Right atrium auricular region (tissue), 2 donors: ENCODE data around the gene CDR2L. TPM values are rescaled to one million over a fixed set of nuclear protein-coding genes. Genes with fewer than 3 reads are reported as not detected.
"Not testable (repeated sequence)": the region's sequence is repeated elsewhere in the genome, so short reads cannot be mapped to it uniquely, and the experiment has no call there.

ENCODE experiments used
- DNase-seq: peaks from one replicate; pipeline ENCODE4 v3.0.0-alpha.2; 2019; ENCODE audit warnings: low spot score
- H3K27ac ChIP-seq, 2 donors: fragments of 200-600 bp; sonication (generic); 1 replicate in 1 of 2; 2 replicates in 1 of 2; pipeline ENCODE4 v1.5.1; 2016 to 2019
- H3K27me3 ChIP-seq, 2 donors: fragments of 200-600 bp; sonication (generic); one replicate each; pipeline versions ENCODE4 v1.5.1 to v1.6.0; 2017 to 2019
- H3K36me3 ChIP-seq: fragments of 200-600 bp; sonication (generic); one replicate; pipeline ENCODE4 v1.5.1; 2016
- H3K4me1 ChIP-seq, 2 donors: fragments of 200-600 bp; sonication (generic); one replicate each; pipeline versions ENCODE4 v1.5.1 to v1.6.0; 2017 to 2019
- H3K4me3 ChIP-seq, 2 donors: fragments of 200-600 bp; sonication (generic); 1 replicate in 1 of 2; 2 replicates in 1 of 2; pipeline ENCODE4 v1.5.1; 2017 to 2019; ENCODE audit warnings: mild to moderate bottlenecking in 1 of 2, moderate library complexity in 1 of 2
- H3K9me3 ChIP-seq, 2 donors: fragments of 200-600 bp; sonication (generic); one replicate each; pipeline ENCODE4 v1.5.1; 2019
- total RNA-seq, 2 donors: library from RNA; depleted of rRNA; stranded (reverse); fragments of >200 nt; gene quantifications; one replicate each; pipeline ENCODE4 v1.1.0, GENCODE V29; 2016
- TF ChIP-seq, protein P1 (sequence below), 2 donors: fragments of 200-600 bp; sonication (generic); IDR thresholded peaks; one replicate each; pipeline ENCODE4 v1.5.1; 2019; ENCODE audit warnings: antibody characterized with exemption in 2 of 2

The CDR2L gene
- total RNA-seq, 2 donors from 2014 or later, result 13.6 to 28.8 TPM

- Histone ChIP-seq H3K36me3 (peaks cover 44% of the 10 kb centered on the region), H3K27me3 (no peaks in the 10 kb centered on the region), H3K4me3 (no peak overlapping the region), H3K4me1 (peaks cover 0 to 13% of the 10 kb centered on the region in 2 donors), H3K9me3 (no peaks in the 10 kb centered on the region), H3K27ac (no peak overlapping the region)
- DNase-seq, result no peak
- TF ChIP-seq, protein P1, sequence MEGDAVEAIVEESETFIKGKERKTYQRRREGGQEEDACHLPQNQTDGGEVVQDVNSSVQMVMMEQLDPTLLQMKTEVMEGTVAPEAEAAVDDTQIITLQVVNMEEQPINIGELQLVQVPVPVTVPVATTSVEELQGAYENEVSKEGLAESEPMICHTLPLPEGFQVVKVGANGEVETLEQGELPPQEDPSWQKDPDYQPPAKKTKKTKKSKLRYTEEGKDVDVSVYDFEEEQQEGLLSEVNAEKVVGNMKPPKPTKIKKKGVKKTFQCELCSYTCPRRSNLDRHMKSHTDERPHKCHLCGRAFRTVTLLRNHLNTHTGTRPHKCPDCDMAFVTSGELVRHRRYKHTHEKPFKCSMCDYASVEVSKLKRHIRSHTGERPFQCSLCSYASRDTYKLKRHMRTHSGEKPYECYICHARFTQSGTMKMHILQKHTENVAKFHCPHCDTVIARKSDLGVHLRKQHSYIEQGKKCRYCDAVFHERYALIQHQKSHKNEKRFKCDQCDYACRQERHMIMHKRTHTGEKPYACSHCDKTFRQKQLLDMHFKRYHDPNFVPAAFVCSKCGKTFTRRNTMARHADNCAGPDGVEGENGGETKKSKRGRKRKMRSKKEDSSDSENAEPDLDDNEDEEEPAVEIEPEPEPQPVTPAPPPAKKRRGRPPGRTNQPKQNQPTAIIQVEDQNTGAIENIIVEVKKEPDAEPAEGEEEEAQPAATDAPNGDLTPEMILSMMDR (IDR thresholded peaks at IDR 0.05), result no peak
Measured at GRCh38 chr17:75041656-75042280, 54.3 kb downstream of the CDR2L start.

- not testable (repeated sequence) for H3K27ac ChIP-seq, DNase-seq
- H3K36me3 ChIP-seq, result peaks cover 36% of the 10 kb centered on the region
Measured at GRCh38 chr17:75043789-75044188, 56.4 kb downstream of the CDR2L start.

GRCh38 chr17:75044716-75045115, 57.3 kb downstream of the CDR2L start:
- TF ChIP-seq, protein P1 (IDR thresholded peaks at IDR 0.05), result no peak
- peaks cover 0 to 34% of the 10 kb centered on the region in 2 donors for H3K4me1 ChIP-seq
- no peak overlapping the region for H3K27ac ChIP-seq
- H3K27me3 ChIP-seq, result no peaks in the 10 kb centered on the region
- DNase-seq, result no peak
- H3K4me3 ChIP-seq, result no peak overlapping the region
- peaks cover 28% of the 10 kb centered on the region for H3K36me3 ChIP-seq
- H3K9me3 ChIP-seq, result no peaks in the 10 kb centered on the region

More at GRCh38 chr17:75043789-75044188, 56.4 kb downstream of the CDR2L start:
- peaks cover 0 to 25% of the 10 kb centered on the region in 2 donors for H3K4me1 ChIP-seq
- H3K4me3 ChIP-seq, H3K9me3 ChIP-seq, H3K27me3 ChIP-seq: not testable (repeated sequence)

- peak overlapping the region; percentile 97 to 100 for H3K27ac ChIP-seq
- H3K27me3 ChIP-seq, DNase-seq, H3K9me3 ChIP-seq: not testable (repeated sequence)
- peaks cover 25% of the 10 kb centered on the region for H3K36me3 ChIP-seq
- peaks cover 0 to 34% of the 10 kb centered on the region in 2 donors for H3K4me1 ChIP-seq
- peak overlapping the region; percentile 88 to 100 for H3K4me3 ChIP-seq
Measured at GRCh38 chr17:75045946-75046406, 58.5 kb downstream of the CDR2L start.

DNA sequence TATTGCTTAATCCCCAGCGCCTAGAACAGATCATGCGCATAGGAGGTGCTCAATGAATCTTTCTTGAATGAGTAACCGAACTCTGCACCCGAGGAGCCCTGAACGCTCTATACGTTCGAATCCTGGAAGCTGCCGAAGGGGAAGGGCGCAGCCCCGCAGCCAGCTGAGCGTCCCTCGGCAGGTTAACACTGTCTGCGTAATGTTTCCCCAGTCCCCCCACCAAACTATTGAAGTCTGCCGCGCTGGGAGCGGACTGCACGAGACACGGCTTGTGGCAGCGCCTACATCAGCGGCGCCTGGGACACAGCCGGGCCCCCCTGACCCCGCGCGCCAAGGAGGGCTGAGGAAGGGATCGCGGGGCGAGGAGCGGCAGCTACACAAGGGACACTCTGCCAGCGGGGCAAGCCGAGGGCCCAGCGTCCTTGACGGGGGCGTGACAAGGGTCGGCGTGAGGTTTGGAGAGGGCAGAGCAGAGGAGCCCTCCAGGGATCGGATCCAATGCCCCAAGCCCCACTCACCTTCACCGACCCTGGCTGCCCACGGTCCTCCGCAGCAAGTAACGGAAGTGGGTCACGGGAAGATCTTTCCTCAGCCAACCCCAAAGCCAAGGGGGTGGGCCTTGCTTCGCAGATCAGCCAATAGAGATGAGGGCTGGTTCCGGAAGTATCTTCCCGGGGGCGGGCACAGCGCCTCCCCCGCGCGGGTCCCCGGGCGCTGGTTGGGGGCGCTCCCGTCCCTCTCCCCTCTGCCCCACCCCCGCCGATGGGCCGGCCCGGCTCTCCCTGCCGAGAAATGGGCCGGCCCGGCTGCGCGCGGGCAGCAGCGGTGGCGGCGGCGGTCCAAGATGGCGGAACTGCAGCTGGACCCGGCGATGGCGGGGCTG, 59.2 kb downstream of the CDR2L start, which contains the start of the genes ATP5PD and KCTD2:
Gene ATP5PD (minus strand): TSS at position 563 of the 883 bp plus-strand sequence. CDS start 4,319 bp downstream, outside the sequence.
Gene KCTD2 (plus strand): TSS at position 819 of the 883 bp plus-strand sequence. CDS start 26 bp downstream, at position 845.
- Histone ChIP-seq H3K4me3 (peak within 1 kb of the TSS; percentile 88 to 100), H3K9me3 (no peaks in the 10 kb centered on the region), H3K27ac (peak within 1 kb of the TSS; percentile 97 to 100), H3K4me1 (peaks cover 0 to 34% of the 10 kb centered on the region in 2 donors), H3K27me3 (no peaks in the 10 kb centered on the region), H3K36me3 (peaks cover 19% of the 10 kb centered on the region)
- TF ChIP-seq, protein P1 (IDR thresholded peaks at IDR 0.05), result no peak
- DNase-seq, result peak; percentile 97

DNA sequence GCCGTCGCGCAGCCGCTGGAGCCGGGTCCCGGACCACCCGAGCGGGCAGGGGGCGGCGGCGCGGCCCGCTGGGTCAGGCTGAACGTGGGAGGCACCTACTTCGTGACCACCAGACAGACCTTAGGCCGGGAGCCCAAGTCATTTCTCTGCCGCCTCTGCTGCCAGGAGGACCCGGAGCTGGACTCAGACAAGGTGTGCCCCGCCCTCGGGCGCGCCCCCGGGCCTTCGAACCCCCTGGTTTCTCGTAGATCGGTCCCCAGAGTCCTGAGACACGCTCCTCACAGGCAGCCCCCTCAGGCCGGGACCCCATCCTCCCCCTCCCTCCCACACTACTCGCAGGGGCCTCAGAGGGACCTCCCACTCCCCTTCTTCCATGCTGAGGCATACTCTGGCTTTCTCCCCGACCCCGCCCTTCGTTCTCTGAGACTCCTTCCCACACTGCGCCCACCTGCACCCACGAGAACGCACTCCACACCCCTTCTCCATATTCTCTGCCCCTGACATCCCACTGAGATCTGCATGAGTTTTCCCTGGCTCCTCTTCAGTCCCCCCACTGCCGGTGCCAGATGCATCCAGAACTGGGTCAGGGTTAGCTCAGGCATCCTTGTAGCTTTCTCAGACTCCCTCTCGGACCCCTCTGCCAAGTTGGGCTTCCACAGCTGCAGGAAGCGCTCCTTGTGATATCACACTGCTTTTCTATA, 60.1 kb downstream of the CDR2L start:
- no peaks in the 10 kb centered on the region for H3K27me3 ChIP-seq
- H3K27ac ChIP-seq, result peak overlapping the region; percentile 97 to 100
- TF ChIP-seq, protein P1 (IDR thresholded peaks at IDR 0.05), result no peak
- no peak for DNase-seq
- H3K4me1 ChIP-seq, result peaks cover 0 to 34% of the 10 kb centered on the region in 2 donors
- no peaks in the 10 kb centered on the region for H3K9me3 ChIP-seq
- H3K36me3 ChIP-seq, result peaks cover 11% of the 10 kb centered on the region
- H3K4me3 ChIP-seq, result peak overlapping the region; percentile 88 to 100
